ENCODE measurements around the gene TOX3. TPM values are rescaled to one million over a fixed set of nuclear protein-coding genes. Genes with fewer than 3 reads are reported as not detected.

Gene TOX3
- total and polyA plus RNA-seq, 2 of the 13 experiments (the other 11 are each of a cell fraction or from before 2014, with no cell fraction given) = 14.5 to 98.6 TPM

DNA sequence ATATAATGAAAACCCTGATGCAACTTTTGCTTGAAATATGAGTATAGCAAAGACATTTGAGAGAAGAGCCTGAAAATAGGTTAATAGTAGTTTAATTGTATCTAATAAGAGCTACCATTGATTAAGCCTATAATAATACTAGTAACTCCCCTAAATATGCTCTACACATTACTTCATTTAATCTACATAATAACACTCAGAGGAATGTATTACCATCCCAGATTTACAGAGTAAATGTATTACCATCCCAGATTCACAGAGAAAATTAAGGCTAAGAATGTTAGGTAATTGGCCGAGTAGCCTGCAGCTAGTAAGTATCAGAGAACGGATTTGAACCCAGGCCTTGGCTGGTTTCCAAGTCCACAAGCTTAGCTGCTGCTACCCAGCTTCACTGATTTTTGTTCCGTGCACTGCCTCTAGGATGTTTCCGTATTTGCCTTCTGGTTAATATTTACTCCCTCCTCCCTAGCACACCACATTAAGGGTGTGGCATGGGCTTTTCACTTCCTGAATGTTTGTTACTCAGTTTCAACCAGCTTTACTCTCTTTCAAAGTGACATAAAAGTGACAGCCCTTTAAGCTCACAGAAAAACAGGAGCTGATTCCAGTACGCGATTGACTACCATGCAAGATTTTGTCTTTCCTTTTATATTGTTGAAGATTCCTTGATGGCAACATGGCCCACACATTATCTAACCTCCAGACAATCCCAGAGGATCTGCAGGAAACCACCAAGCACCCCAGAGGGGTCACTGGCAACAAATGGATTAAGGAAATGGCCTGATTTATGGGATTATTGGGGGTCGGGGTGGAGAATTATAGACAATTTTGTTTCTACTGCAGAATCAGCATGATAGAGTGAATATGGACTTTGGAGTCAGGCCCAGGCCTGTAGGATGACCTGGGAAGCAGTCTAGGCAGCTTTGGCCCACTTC, 26.7 kb upstream of the TOX3 start (continued):
- no peak; the same call in 1 of the 2 replicates for TF ChIP-seq NR2F2 (IDR thresholded peaks at IDR 0.05; ENCODE audit: borderline replicate concordance, low read depth)
- TF ChIP-seq, protein P1, sequence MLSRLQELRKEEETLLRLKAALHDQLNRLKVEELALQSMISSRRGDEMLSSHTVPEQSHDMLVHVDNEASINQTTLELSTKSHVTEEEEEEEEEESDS (CRISPR knock-in tag; IDR thresholded peaks at IDR 0.05; ENCODE audit: borderline replicate concordance) = no peak
- TF ChIP-seq ZNF180 (CRISPR knock-in tag; IDR thresholded peaks at IDR 0.05; ENCODE audit: borderline replicate concordance, low read depth) = no peak
- TF ChIP-seq, protein P2, sequence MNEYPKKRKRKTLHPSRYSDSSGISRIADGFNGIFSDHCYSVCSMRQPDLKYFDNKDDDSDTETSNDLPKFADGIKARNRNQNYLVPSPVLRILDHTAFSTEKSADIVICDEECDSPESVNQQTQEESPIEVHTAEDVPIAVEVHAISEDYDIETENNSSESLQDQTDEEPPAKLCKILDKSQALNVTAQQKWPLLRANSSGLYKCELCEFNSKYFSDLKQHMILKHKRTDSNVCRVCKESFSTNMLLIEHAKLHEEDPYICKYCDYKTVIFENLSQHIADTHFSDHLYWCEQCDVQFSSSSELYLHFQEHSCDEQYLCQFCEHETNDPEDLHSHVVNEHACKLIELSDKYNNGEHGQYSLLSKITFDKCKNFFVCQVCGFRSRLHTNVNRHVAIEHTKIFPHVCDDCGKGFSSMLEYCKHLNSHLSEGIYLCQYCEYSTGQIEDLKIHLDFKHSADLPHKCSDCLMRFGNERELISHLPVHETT (CRISPR knock-in tag; conservative IDR thresholded peaks at IDR 0.05) = no peak
- no peak for TF ChIP-seq ISX (CRISPR knock-in tag; conservative IDR thresholded peaks at IDR 0.05)
- TF ChIP-seq, protein P3, sequence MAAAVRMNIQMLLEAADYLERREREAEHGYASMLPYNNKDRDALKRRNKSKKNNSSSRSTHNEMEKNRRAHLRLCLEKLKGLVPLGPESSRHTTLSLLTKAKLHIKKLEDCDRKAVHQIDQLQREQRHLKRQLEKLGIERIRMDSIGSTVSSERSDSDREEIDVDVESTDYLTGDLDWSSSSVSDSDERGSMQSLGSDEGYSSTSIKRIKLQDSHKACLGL (CRISPR knock-in tag; IDR thresholded peaks at IDR 0.05) = no peak
- no peak for TF ChIP-seq MBNL3 (CRISPR knock-in tag; conservative IDR thresholded peaks at IDR 0.05)
- TF ChIP-seq MED13 (CRISPR knock-in tag; IDR thresholded peaks at IDR 0.05) = no peak
- TF ChIP-seq, protein P4, sequence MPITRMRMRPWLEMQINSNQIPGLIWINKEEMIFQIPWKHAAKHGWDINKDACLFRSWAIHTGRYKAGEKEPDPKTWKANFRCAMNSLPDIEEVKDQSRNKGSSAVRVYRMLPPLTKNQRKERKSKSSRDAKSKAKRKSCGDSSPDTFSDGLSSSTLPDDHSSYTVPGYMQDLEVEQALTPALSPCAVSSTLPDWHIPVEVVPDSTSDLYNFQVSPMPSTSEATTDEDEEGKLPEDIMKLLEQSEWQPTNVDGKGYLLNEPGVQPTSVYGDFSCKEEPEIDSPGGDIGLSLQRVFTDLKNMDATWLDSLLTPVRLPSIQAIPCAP (CRISPR knock-in tag; IDR thresholded peaks at IDR 0.05; ENCODE audit: low read depth) = no peak
- TF ChIP-seq, protein P5, sequence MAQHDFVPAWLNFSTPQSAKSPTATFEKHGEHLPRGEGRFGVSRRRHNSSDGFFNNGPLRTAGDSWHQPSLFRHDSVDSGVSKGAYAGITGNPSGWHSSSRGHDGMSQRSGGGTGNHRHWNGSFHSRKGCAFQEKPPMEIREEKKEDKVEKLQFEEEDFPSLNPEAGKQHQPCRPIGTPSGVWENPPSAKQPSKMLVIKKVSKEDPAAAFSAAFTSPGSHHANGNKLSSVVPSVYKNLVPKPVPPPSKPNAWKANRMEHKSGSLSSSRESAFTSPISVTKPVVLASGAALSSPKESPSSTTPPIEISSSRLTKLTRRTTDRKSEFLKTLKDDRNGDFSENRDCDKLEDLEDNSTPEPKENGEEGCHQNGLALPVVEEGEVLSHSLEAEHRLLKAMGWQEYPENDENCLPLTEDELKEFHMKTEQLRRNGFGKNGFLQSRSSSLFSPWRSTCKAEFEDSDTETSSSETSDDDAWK (CRISPR knock-in tag; IDR thresholded peaks at IDR 0.05) = no peak
- peak; percentile 85; the same call in 1 of the 2 replicates for TF ChIP-seq ZNF12 (CRISPR knock-in tag; IDR thresholded peaks at IDR 0.05)
- peak; percentile 86 for TF ChIP-seq CBX5 (CRISPR knock-in tag; IDR thresholded peaks at IDR 0.05; ENCODE audit: borderline replicate concordance)
- no peak; the same call in 1 of the 2 replicates for TF ChIP-seq ZNF543 (CRISPR knock-in tag; IDR thresholded peaks at IDR 0.05)
- no peak for TF ChIP-seq ZNF253 (CRISPR knock-in tag; IDR thresholded peaks at IDR 0.05; ENCODE audit: borderline replicate concordance)
- TF ChIP-seq, protein P6, sequence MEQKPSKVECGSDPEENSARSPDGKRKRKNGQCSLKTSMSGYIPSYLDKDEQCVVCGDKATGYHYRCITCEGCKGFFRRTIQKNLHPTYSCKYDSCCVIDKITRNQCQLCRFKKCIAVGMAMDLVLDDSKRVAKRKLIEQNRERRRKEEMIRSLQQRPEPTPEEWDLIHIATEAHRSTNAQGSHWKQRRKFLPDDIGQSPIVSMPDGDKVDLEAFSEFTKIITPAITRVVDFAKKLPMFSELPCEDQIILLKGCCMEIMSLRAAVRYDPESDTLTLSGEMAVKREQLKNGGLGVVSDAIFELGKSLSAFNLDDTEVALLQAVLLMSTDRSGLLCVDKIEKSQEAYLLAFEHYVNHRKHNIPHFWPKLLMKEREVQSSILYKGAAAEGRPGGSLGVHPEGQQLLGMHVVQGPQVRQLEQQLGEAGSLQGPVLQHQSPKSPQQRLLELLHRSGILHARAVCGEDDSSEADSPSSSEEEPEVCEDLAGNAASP (CRISPR knock-in tag; IDR thresholded peaks at IDR 0.05; ENCODE audit: borderline replicate concordance) = peak; percentile 63; the same call in 1 of the 2 replicates
- TF ChIP-seq, protein P7, sequence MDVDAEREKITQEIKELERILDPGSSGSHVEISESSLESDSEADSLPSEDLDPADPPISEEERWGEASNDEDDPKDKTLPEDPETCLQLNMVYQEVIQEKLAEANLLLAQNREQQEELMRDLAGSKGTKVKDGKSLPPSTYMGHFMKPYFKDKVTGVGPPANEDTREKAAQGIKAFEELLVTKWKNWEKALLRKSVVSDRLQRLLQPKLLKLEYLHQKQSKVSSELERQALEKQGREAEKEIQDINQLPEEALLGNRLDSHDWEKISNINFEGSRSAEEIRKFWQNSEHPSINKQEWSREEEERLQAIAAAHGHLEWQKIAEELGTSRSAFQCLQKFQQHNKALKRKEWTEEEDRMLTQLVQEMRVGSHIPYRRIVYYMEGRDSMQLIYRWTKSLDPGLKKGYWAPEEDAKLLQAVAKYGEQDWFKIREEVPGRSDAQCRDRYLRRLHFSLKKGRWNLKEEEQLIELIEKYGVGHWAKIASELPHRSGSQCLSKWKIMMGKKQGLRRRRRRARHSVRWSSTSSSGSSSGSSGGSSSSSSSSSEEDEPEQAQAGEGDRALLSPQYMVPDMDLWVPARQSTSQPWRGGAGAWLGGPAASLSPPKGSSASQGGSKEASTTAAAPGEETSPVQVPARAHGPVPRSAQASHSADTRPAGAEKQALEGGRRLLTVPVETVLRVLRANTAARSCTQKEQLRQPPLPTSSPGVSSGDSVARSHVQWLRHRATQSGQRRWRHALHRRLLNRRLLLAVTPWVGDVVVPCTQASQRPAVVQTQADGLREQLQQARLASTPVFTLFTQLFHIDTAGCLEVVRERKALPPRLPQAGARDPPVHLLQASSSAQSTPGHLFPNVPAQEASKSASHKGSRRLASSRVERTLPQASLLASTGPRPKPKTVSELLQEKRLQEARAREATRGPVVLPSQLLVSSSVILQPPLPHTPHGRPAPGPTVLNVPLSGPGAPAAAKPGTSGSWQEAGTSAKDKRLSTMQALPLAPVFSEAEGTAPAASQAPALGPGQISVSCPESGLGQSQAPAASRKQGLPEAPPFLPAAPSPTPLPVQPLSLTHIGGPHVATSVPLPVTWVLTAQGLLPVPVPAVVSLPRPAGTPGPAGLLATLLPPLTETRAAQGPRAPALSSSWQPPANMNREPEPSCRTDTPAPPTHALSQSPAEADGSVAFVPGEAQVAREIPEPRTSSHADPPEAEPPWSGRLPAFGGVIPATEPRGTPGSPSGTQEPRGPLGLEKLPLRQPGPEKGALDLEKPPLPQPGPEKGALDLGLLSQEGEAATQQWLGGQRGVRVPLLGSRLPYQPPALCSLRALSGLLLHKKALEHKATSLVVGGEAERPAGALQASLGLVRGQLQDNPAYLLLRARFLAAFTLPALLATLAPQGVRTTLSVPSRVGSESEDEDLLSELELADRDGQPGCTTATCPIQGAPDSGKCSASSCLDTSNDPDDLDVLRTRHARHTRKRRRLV (CRISPR knock-in tag; IDR thresholded peaks at IDR 0.05) = no peak
- no peak for TF ChIP-seq TCF7L2 (IDR thresholded peaks at IDR 0.05; ENCODE audit: low read depth, low read length)
